Measurements from ENCODE around the gene COLEC12. TPM values are rescaled to one million over a fixed set of nuclear protein-coding genes. Genes with fewer than 3 reads are reported as not detected.

Gene COLEC12
- polyA plus RNA-seq, 1 donor (not counting 4 experiments of a cell fraction or from before 2014, with no cell fraction given) = not detected

DNA sequence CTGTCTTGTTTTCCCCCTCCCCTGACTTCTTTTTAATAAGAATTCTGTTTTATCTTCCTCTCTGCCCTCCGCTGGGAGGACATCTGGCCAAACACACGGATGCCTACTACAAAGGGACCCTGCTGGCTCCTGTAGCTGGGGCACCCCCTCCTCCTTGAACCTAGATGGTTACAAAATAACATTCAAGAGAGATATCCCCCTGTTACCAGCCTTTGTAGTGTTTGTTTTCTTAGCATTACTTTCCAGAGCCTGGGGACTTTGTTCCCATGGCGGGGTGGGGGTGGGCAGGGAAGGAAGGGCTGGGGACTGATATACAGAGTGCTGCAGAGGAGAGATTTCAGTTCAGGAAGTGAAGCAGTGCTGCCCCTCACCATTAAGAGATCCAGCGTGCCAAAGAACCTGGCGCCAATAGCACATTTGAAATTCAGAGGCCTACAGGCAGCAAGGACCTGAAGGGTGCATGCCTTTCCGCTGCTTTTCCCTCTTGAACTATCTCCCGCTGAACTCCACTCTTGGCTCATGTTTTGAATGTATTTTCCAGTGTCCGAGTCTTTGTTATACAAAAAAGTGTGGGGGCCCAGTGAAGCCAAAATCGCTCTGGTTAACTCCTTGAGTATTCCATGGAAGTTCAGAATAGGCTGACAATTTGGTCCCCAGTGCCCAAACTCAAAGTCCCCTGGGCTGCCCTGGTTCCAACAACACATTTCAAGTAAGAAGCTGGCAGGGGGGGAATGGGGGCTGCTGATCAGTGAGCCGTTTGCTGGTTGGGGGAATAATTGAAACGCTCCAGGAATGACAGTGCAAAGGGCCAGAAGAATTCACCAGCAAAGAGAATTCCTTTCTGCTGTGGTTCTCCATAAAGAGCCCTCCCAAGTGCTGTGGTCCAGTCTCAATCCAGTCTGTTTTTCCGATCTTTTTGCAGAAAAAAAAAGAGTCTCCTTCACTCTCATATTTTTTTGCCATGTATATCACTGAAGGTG, 137.9 kb downstream of the COLEC12 start:
- Histone ChIP-seq H3K27me3 (ENCODE audit: control insufficient read depth, extremely low read depth, insufficient read depth, low read length) (no peaks in the 10 kb centered on the region), H3K4me2 (ENCODE audit: control insufficient read depth, extremely low read depth, insufficient read depth, low read depth, low read length) (no peak overlapping the region), H3K79me2 (ENCODE audit: control insufficient read depth, insufficient read depth, low read length) (no peaks in the 10 kb centered on the region), H3K36me3 (ENCODE audit: control insufficient read depth in 2 of 2, extremely low read depth in 1 of 2, insufficient read depth in 2 of 2, low read length in 2 of 2) (no peaks in the 10 kb centered on the region), H2AFZ (ENCODE audit: control insufficient read depth, low read length) (no peak overlapping the region), H3K4me3 (ENCODE audit: control insufficient read depth in 2 of 3, extremely low read depth in 1 of 3, insufficient read depth in 2 of 3, low read depth in 1 of 3, low read length in 3 of 3) (no peak overlapping the region), H3K9ac (ENCODE audit: control insufficient read depth, extremely low read depth, insufficient read depth, low read length) (no peak overlapping the region), H3K9me1 (ENCODE audit: control insufficient read depth, extremely low read depth, insufficient read depth, low read length) (no peaks in the 10 kb centered on the region), H3K4me1 (ENCODE audit: control insufficient read depth, extremely low read depth, insufficient read depth, low read length) (no peaks in the 10 kb centered on the region), H4K20me1 (ENCODE audit: control insufficient read depth, extremely low read depth, insufficient read depth, low read length) (no peaks in the 10 kb centered on the region), H3K27ac (ENCODE audit: control insufficient read depth, insufficient read depth, low read length) (no peak overlapping the region), H3K9me3 (ENCODE audit: control insufficient read depth, low read depth, low read length) (no peaks in the 10 kb centered on the region)
- FAIRE-seq (no peak), DNase-seq (ENCODE audit: low read depth, low spot score) (no peak)
- dilution Hi-C loops (cut with MboI; ENCODE audit: extremely low pct_ligation_motif_present, low sequenced_read_pairs) = no loop called here
- TF ChIP-seq, protein P1, sequence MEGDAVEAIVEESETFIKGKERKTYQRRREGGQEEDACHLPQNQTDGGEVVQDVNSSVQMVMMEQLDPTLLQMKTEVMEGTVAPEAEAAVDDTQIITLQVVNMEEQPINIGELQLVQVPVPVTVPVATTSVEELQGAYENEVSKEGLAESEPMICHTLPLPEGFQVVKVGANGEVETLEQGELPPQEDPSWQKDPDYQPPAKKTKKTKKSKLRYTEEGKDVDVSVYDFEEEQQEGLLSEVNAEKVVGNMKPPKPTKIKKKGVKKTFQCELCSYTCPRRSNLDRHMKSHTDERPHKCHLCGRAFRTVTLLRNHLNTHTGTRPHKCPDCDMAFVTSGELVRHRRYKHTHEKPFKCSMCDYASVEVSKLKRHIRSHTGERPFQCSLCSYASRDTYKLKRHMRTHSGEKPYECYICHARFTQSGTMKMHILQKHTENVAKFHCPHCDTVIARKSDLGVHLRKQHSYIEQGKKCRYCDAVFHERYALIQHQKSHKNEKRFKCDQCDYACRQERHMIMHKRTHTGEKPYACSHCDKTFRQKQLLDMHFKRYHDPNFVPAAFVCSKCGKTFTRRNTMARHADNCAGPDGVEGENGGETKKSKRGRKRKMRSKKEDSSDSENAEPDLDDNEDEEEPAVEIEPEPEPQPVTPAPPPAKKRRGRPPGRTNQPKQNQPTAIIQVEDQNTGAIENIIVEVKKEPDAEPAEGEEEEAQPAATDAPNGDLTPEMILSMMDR (optimal IDR thresholded peaks at IDR 0.05 in 1 of 3, IDR thresholded peaks at IDR 0.05 in 1 of 3, conservative IDR thresholded peaks at IDR 0.05 in 1 of 3; ENCODE audit: extremely low read depth in 1 of 3, insufficient read depth in 2 of 3, low read length in 3 of 3) = no peak
- TF ChIP-seq EZH2 (IDR thresholded peaks at IDR 0.05; ENCODE audit: low read length) = no peak

DNA sequence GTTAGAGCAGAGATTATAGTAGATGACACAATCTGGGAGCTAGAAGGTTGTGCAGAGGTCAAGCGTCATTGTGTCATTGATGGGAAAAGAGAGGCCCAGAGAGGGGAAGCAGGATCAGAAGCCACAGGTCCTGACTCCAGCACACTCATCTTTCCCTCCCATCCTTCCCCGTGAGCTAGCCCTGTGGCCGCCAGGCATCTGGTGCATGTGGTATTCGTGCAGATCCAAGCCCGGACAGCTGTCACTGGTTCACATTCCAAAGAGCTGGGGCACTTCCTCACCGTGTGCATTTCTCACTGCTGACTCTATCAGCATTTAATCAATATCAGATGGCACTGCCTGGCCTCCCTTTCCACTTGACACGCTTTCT, 138.6 kb downstream of the COLEC12 start:
- dilution Hi-C loops (cut with MboI; ENCODE audit: extremely low pct_ligation_motif_present, low sequenced_read_pairs) = no loop called here
- Histone ChIP-seq H3K4me3 (ENCODE audit: control insufficient read depth in 2 of 3, extremely low read depth in 1 of 3, insufficient read depth in 2 of 3, low read depth in 1 of 3, low read length in 3 of 3) (no peak overlapping the region), H3K9ac (ENCODE audit: control insufficient read depth, extremely low read depth, insufficient read depth, low read length) (no peak overlapping the region), H4K20me1 (ENCODE audit: control insufficient read depth, extremely low read depth, insufficient read depth, low read length) (no peaks in the 10 kb centered on the region), H3K9me3 (ENCODE audit: control insufficient read depth, low read depth, low read length) (no peaks in the 10 kb centered on the region), H3K27me3 (ENCODE audit: control insufficient read depth, extremely low read depth, insufficient read depth, low read length) (no peaks in the 10 kb centered on the region), H2AFZ (ENCODE audit: control insufficient read depth, low read length) (no peak overlapping the region), H3K79me2 (ENCODE audit: control insufficient read depth, insufficient read depth, low read length) (no peaks in the 10 kb centered on the region), H3K36me3 (ENCODE audit: control insufficient read depth in 2 of 2, extremely low read depth in 1 of 2, insufficient read depth in 2 of 2, low read length in 2 of 2) (no peaks in the 10 kb centered on the region), H3K4me2 (ENCODE audit: control insufficient read depth, extremely low read depth, insufficient read depth, low read depth, low read length) (no peak overlapping the region), H3K9me1 (ENCODE audit: control insufficient read depth, extremely low read depth, insufficient read depth, low read length) (no peaks in the 10 kb centered on the region), H3K27ac (ENCODE audit: control insufficient read depth, insufficient read depth, low read length) (no peak overlapping the region), H3K4me1 (ENCODE audit: control insufficient read depth, extremely low read depth, insufficient read depth, low read length) (no peaks in the 10 kb centered on the region)
- TF ChIP-seq, protein P1 (optimal IDR thresholded peaks at IDR 0.05 in 1 of 3, IDR thresholded peaks at IDR 0.05 in 1 of 3, conservative IDR thresholded peaks at IDR 0.05 in 1 of 3; ENCODE audit: extremely low read depth in 1 of 3, insufficient read depth in 2 of 3, low read length in 3 of 3) = no peak
- TF ChIP-seq EZH2 (IDR thresholded peaks at IDR 0.05; ENCODE audit: low read length) = no peak
- no peak for DNase-seq (ENCODE audit: low read depth, low spot score)
- no peak for FAIRE-seq

Measured in keratinocyte (primary cell).